SK-MEL-5 (cell line): ENCODE data around the gene BCL2L13. TPM values are rescaled to one million over a fixed set of nuclear protein-coding genes. Genes with fewer than 3 reads are reported as not detected.
"Not testable (repeated sequence)": the region's sequence is repeated elsewhere in the genome, so short reads cannot be mapped to it uniquely, and the experiment has no call there.

Source experiments
- DNase-seq: peaks from one replicate; pipeline ENCODE4 v3.0.0-alpha.2; 2016; ENCODE audit warnings: low read depth, low spot score
- in situ Hi-C: cut with HindIII; loops from 2 replicates; pipeline ENCODE4 v1.10.0; 2016; ENCODE audit warnings: low sequenced_read_pairs, high pct_unique_total_duplicates, low pct_unique_long_range_greater_than_20kb
- total RNA-seq: library from RNA; depleted of rRNA; stranded (reverse); fragments of >200 nt; shearing (Covaris generic); gene quantifications from 2 replicates; pipeline ENCODE4 v1.2.3, GENCODE V29; 2014

Gene BCL2L13
- total RNA-seq, 1 experiment from 2014 or later = 210 TPM

DNA sequence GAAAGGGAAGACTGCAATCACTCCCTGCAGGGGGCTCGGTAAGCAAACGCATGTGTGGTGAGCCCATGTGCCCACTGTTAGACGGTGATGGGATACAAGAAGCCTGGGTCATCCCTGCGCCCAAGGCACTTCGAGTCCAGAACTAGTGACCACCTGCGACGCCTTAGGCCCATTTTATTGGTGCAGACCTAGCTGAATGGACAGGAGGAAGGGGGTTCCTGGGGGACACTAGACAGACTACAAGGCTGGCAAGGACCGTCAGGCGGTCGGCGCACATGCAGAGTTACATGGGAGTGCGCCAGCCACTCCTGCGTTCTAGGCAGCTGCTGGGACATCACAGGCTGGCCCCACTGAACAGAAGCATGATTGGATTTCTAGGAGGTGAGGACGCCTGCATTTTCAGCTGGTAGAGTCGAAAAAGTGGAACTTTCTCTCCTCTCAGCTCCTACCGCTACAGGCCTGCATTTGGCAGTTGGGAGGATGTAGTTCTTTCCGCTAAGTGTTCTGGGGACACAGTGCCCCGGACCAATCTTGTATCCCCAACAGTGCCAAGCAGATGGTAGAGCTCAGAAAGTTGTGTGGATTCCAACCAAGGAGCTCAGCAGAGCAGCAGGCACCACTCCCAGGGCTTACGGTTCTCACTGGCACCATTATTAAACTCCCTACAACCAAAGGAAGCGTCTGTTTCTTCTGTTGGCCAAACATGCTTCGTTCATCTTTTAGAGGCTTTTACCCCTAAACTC, 100.0 kb downstream of the BCL2L13 start:
- in situ Hi-C loops = no loop called here
- DNase-seq = no peak

DNA sequence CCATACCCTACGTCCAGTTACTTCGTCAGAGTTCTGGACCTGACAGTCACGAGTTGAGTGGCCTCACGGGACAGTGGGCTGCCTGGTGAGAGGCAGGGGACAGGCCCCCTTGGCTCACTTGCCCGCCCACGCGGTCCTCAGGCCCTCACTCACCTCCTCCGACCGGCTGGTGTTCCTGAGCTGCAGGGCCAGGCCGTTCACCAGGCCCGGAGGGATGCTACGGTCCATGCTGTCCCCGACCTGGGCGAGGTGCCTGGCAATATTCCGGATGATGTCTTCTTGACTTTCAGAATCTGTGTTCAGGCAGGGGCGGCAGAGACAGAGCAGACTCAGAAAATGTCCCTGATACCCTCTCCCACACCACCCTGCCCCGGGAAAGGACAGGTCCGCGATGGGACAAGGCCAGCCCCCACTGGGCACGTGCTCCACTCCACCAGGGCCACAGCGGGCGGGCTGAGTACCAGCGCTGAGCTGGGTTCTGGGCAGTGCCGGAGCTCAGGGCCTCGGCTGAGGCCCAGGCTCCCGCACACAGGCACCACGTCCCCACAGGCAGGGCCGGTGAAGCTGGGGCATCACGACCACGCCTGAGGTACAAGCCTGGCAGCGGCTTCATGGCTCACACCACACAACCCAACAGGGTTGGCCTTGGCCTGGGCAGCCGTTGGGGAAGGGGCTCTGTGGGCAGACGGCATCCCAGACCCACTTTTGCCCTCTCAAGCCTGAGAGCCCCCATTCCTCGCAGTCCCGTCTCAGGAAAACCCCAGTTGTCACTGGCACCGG, 100.8 kb downstream of the BCL2L13 start:
- in situ Hi-C loops = no loop called here
- DNase-seq = no peak

- in situ Hi-C loops = no loop called here
- DNase-seq = no peak
These were observed 103.4 kb downstream of the BCL2L13 start for GRCh38 chr22:17741866-17742526.

GRCh38 chr22:17742527-17742902, 104.0 kb downstream of the BCL2L13 start:
- in situ Hi-C loops = no loop called here

DNA sequence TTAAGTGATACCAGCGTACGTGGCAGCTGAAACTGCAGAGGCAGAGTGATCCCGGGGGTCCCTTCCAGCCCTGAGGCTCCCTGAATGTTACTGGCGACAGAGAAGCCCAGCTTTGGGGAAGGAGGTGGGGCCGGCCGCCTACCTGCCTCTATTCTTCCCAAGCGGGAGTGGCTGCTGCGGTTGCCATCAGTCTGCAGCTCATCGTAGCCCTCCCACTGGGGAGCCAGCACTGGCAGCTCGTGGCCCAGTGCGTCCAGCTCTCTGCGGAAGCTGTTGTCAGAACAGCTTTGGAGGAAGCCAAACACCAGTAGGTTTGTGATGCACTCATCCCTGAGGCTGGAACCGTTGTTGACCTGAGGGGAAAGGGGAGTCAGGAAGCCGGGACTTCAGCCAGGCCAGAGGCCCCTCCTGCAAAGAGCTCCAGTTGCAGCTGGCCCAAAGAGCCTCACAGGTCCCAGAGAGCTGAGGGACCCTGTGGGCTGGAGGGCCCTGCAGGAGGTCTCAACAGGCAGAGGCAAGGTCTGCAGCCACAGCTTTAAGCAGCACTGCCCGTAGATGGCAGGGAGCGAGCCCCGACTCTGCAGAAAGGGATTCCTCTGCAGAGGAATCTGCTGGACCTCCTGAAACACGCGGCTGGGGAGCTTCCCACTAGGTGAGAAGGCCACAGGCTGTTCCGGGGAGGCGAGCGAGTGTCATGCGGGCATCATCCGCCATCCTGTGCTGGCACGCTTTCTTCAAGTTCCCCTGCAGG, 105.3 kb downstream of the BCL2L13 start:
- no peak for DNase-seq
- in situ Hi-C loops = no loop called here

More at GRCh38 chr22:17742527-17742902, 104.0 kb downstream of the BCL2L13 start:
- peak; percentile 81 for DNase-seq

- in situ Hi-C loops = no loop called here
- DNase-seq = no peak
These were observed 105.9 kb downstream of the BCL2L13 start for GRCh38 chr22:17744430-17744829.

GRCh38 chr22:17746916-17747315, 108.4 kb downstream of the BCL2L13 start:
- in situ Hi-C loops = no loop called here
- no peak for DNase-seq

GRCh38 chr22:17748555-17749353, 110.2 kb downstream of the BCL2L13 start:
- in situ Hi-C loops = no loop called here
- no peak for DNase-seq

DNA sequence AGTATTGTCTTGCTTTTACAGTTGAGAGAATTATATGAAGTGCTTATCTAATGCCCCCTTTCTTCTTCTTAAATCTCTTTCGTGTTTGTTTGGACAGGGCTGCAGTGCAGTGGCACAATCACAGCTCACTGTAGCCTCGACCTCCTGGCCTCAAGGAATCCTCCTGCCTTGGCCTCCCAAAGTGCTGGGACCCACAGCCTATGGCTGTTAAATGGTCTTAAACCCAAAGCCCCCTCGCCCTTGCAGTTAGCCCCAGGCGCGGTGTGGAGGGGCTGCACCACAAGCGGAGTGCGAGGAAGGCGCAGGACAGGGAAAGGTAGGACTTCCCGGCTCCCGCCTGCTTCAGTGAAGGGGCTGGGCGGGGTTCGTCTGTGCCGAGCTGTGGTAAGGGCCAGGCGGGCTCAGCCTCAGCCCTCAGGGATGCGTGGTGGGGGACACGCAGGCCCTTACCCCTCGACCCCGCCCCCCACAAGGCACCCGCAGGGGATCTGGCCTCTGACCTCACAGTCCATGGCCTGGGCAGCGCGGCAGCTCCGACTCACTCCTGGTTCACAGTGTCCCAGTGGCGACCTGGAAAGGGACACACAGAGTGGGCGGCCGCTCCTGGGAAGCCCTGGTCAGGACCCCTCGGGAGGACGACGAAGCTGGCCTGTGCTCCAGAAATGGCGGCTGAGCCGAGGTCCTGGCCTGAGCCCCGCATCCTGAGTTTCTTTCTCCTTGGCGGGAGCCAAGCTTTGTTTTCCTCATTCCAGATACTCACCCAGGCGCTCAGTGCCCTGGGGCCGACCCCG, 111.2 kb downstream of the BCL2L13 start:
- DNase-seq = no peak
- in situ Hi-C loops = no loop called here

GRCh38 chr22:17751596-17751995, 113.0 kb downstream of the BCL2L13 start:
- in situ Hi-C loops = no loop called here

DNA sequence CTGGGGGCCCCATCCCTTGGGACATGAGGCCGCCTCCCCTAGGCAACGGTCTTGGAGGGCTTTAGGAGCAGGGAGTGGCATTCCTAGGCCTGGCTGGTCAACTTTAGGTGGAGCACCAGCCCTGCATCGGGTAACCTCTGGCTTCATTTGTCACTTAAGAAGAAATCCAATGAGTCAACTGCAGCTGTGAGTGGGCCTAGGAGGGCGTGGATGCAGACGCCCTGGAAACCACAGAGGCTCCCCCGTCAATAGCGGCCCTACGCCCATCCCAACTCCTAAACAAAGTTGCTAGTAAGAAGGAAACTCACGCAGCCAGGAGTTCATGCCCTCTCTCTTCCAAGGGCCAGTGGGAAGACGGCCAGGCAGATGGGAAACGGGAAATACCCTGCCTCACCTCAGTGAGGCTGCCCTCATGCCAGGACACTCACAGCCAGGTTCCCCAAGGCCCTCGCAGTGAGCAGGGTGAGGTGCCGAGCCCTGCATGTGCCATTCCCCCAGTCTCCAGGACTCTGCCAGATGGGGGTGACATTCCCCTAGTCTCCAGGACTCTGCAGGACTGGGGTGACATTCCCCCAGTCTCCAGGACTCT, 114.9 kb downstream of the BCL2L13 start:
- DNase-seq = no peak
- in situ Hi-C loops = no loop called here

More at GRCh38 chr22:17751596-17751995, 113.0 kb downstream of the BCL2L13 start:
- no peak for DNase-seq

DNA sequence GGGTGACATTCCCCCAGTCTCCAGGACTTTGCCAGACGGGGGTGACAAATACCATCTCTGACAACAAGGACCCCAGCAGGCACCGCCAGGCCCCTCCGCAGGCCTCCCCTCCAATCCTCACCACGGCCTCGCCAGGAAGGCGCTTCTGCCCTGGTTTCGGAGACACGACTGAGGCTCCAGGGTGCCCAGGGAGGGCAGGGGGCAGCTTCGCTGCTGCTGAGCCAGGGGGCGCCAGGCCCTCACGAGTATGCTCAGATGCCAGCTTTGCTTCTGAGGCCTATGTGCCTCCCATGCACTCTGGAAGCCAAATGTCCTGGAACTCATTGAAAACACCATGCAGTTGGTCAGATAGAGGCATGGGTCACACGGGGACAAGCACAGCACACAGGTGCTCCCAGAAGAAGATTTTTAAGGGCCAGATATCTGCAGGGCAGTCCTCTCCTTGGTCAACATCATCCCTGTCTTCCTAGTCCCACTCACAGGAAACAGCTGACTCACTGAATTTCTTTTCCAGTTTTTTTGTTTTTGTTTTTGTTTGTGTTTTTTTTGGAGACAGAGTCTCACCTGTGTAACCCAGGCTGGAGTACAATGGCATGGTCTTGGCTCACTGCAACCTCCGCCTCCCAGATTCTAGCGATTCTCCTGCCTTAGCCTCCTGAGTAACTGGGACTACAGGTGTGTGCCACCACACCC, 115.8 kb downstream of the BCL2L13 start:
- in situ Hi-C loops = no loop called here
- DNase-seq = peak; percentile 36

GRCh38 chr22:17761138-17761488, 122.6 kb downstream of the BCL2L13 start:
- in situ Hi-C loops = no loop called here
- no peak for DNase-seq

- DNase-seq, in situ Hi-C loops: not testable (repeated sequence)
These were observed 124.9 kb downstream of the BCL2L13 start for GRCh38 chr22:17763442-17763841.

DNA sequence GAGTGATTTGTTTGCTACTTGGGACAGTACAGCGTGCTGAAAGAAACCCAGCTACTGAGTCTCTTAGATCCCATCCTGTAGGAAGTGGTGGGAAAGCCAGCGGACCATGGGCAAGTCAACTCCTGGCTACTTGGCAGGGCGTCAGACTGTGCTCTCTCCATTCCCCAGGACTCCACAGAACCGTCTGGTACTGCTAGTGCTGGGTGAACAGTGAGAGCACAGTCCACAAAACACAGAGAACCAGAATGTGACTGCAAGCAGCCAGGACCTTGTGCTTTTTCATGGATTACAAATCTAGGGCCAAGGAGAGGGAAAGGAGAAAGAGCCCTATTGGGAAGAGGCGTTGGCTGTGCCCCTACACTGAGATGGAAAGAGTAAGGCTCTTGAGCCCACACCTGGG, 125.5 kb downstream of the BCL2L13 start:
- in situ Hi-C loops = no loop called here
- no peak for DNase-seq

DNA sequence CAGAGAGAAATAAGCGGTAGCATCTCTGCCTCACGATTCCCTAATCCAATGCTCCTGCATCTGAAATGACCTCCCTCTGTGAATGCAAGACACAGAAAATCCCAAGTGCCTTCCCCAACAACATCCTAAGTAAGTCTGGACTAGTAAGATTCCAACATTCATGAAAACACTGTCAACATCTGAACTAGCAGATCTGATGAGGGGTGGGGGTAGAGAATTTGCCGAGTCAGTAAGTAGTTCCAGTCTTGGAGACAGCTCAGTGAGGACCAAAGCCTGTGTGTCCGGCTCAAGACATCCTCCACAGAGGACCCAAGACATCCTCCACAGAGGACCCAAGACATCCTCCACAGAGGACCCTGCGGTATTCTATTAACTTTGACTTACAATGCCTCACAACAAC, 126.3 kb downstream of the BCL2L13 start:
- DNase-seq, in situ Hi-C loops: not testable (repeated sequence)
